ENCODE data around the gene RAPH1. TPM values are rescaled to one million over a fixed set of nuclear protein-coding genes. Genes with fewer than 3 reads are reported as not detected.
"Not testable (repeated sequence)": the region's sequence is repeated elsewhere in the genome, so short reads cannot be mapped to it uniquely, and the experiment has no call there.

The RAPH1 gene
- total and polyA plus RNA-seq, 4 donors = 7.2 to 62.7 (median 35.1) TPM

- Histone ChIP-seq H3K27ac (ENCODE audit: low read depth in 1 of 2, low read length in 1 of 2) (no peak overlapping the region), H3K36me3 (ENCODE audit: control insufficient read depth in 4 of 4, insufficient read depth in 4 of 4, low read length in 4 of 4) (peaks cover 4 to 33% (median 14%) of the 10 kb centered on the region in 4 donors), H3K4me3 (no peak overlapping the region), H3K9ac (ENCODE audit: insufficient read depth in 1 of 2, low read length in 2 of 2) (no peak overlapping the region), H3K27me3 (ENCODE audit: control insufficient read depth in 3 of 3, insufficient read depth in 3 of 3, low read length in 2 of 3) (no peaks in the 10 kb centered on the region), H3K9me3 (ENCODE audit: control insufficient read depth in 4 of 4, insufficient read depth in 3 of 4, low read length in 3 of 4) (no peaks in the 10 kb centered on the region), H3K4me1 (ENCODE audit: control insufficient read depth in 5 of 5, insufficient read depth in 5 of 5, low read length in 5 of 5) (peaks cover 0 to 6% (median 0%) of the 10 kb centered on the region in 5 donors)
- ATAC-seq (ENCODE audit: insufficient read depth, low FRiP score) (no peak), DNase-seq (no peak)
- WGBS, 2 donors = 88 to 90% methylated on average over 5 of the region's 5 CpGs
- TF ChIP-seq CTCF (IDR thresholded peaks at IDR 0.05; ENCODE audit: control extremely low read depth, extremely low read depth) = no peak
These were observed 103.5 kb downstream of the RAPH1 start for GRCh38 chr2:203431391-203432185.

GRCh38 chr2:203429643-203430042 lies 105.5 kb downstream of the RAPH1 start:
- H3K4me1 ChIP-seq (ENCODE audit: control insufficient read depth in 5 of 5, insufficient read depth in 5 of 5, low read length in 5 of 5); H3K4me3 ChIP-seq; ATAC-seq (ENCODE audit: insufficient read depth, low FRiP score); H3K9me3 ChIP-seq (ENCODE audit: control insufficient read depth in 4 of 4, insufficient read depth in 3 of 4, low read length in 3 of 4); H3K27me3 ChIP-seq (ENCODE audit: control insufficient read depth in 3 of 3, insufficient read depth in 3 of 3, low read length in 2 of 3); H3K27ac ChIP-seq (ENCODE audit: low read depth in 1 of 2, low read length in 1 of 2); DNase-seq; H3K9ac ChIP-seq (ENCODE audit: insufficient read depth in 1 of 2, low read length in 2 of 2): not testable (repeated sequence)
- H3K36me3 ChIP-seq (ENCODE audit: control insufficient read depth in 4 of 4, insufficient read depth in 4 of 4, low read length in 4 of 4) = peaks cover 4 to 36% (median 14%) of the 10 kb centered on the region in 4 donors
- WGBS, 2 donors = 93 to 99% methylated on average over 4 of the region's 4 CpGs

GRCh38 chr2:203427061-203427460 lies 108.0 kb downstream of the RAPH1 start:
- peak; percentile 19 for ATAC-seq (ENCODE audit: insufficient read depth, low FRiP score)
- 66 to 80% methylated on average over 2 of the region's 2 CpGs for WGBS, 2 donors
- no peak overlapping the region for H3K4me3 ChIP-seq
- H3K4me1 ChIP-seq (ENCODE audit: control insufficient read depth in 5 of 5, insufficient read depth in 5 of 5, low read length in 5 of 5) = no peaks in the 10 kb centered on the region
- no peak for DNase-seq
- H3K36me3 ChIP-seq (ENCODE audit: control insufficient read depth in 4 of 4, insufficient read depth in 4 of 4, low read length in 4 of 4) = peaks cover 4 to 30% (median 18%) of the 10 kb centered on the region in 4 donors
- no peak for TF ChIP-seq CTCF (IDR thresholded peaks at IDR 0.05; ENCODE audit: control extremely low read depth, extremely low read depth)
- no peaks in the 10 kb centered on the region for H3K9me3 ChIP-seq (ENCODE audit: control insufficient read depth in 4 of 4, insufficient read depth in 3 of 4, low read length in 3 of 4)
- no peak overlapping the region for H3K9ac ChIP-seq (ENCODE audit: insufficient read depth in 1 of 2, low read length in 2 of 2)
- no peak overlapping the region for H3K27ac ChIP-seq (ENCODE audit: low read depth in 1 of 2, low read length in 1 of 2)
- H3K27me3 ChIP-seq (ENCODE audit: control insufficient read depth in 3 of 3, insufficient read depth in 3 of 3, low read length in 2 of 3) = no peaks in the 10 kb centered on the region

GRCh38 chr2:203418271-203418670 lies 116.8 kb downstream of the RAPH1 start:
- TF ChIP-seq CTCF (IDR thresholded peaks at IDR 0.05; ENCODE audit: control extremely low read depth, extremely low read depth) = no peak
- Histone ChIP-seq H3K4me3 (no peak overlapping the region), H3K9ac (ENCODE audit: insufficient read depth in 1 of 2, low read length in 2 of 2) (no peak overlapping the region), H3K27me3 (ENCODE audit: control insufficient read depth in 3 of 3, insufficient read depth in 3 of 3, low read length in 2 of 3) (no peaks in the 10 kb centered on the region), H3K27ac (ENCODE audit: low read depth in 1 of 2, low read length in 1 of 2) (no peak overlapping the region), H3K4me1 (ENCODE audit: control insufficient read depth in 5 of 5, insufficient read depth in 5 of 5, low read length in 5 of 5) (no peaks in the 10 kb centered on the region), H3K9me3 (ENCODE audit: control insufficient read depth in 4 of 4, insufficient read depth in 3 of 4, low read length in 3 of 4) (peaks cover 0 to 2% (median 0%) of the 10 kb centered on the region in 4 donors), H3K36me3 (ENCODE audit: control insufficient read depth in 4 of 4, insufficient read depth in 4 of 4, low read length in 4 of 4) (peaks cover 11 to 36% (median 22%) of the 10 kb centered on the region in 4 donors)
- DNase-seq (no peak), ATAC-seq (ENCODE audit: insufficient read depth, low FRiP score) (no peak)
- WGBS, 2 donors = 87 to 93% methylated on average over 8 of the region's 8 CpGs
